Measurements from ENCODE around the gene ASIC4.

The ASIC4 gene

DNA sequence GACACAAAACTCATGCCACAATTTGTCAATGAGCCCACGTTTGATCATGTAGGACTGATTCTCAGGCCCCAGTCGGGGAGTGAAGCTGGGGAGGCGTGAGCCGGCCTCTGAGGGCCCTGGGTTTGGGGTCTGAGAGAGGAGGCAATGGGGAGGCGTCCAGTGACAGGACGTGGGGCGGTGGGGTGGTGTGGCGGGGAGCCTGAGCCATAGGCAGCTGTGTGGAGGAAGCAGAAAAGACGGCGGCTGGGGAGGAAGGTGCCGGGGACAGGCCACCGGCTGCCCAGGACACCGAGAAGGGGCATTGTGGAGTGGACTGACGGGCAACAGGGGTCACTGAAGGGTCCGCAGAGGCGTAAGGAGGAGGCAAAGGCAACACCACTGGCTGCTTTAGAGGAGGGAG, 22.1 kb downstream of the ASIC4 start:
- DNase-seq (ENCODE audit: low spot score), result no peak

- DNase-seq (ENCODE audit: low spot score), result no peak
Measured at GRCh38 chr2:219536967-219537366, 22.7 kb downstream of the ASIC4 start.

GRCh38 chr2:219537657-219538488, 23.6 kb downstream of the ASIC4 start:
- no peak for DNase-seq (ENCODE audit: low spot score)

DNA sequence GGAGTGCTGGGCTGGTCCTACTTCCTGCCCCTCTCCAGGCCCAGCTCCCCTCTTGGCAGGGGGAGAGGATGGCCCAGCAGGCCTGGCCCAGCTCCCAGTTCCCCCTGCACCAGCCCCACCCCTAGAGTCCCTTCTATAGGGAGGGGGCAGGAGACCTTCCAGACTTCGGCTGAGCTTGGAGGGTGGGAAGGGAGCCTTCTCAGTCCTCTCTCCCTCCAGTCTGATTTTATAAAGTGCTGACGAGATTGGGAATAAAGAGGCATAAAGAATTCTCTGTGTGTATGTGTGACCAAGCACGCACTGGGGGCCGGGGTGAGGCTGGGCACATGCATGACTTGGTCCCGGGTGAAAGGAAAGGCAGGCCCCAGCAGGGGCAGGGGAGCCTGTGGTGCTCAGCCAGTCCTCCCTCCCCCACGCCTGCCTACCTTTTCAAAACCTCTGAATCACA, 24.2 kb downstream of the ASIC4 start:
- no peak for DNase-seq (ENCODE audit: low spot score)

DNA sequence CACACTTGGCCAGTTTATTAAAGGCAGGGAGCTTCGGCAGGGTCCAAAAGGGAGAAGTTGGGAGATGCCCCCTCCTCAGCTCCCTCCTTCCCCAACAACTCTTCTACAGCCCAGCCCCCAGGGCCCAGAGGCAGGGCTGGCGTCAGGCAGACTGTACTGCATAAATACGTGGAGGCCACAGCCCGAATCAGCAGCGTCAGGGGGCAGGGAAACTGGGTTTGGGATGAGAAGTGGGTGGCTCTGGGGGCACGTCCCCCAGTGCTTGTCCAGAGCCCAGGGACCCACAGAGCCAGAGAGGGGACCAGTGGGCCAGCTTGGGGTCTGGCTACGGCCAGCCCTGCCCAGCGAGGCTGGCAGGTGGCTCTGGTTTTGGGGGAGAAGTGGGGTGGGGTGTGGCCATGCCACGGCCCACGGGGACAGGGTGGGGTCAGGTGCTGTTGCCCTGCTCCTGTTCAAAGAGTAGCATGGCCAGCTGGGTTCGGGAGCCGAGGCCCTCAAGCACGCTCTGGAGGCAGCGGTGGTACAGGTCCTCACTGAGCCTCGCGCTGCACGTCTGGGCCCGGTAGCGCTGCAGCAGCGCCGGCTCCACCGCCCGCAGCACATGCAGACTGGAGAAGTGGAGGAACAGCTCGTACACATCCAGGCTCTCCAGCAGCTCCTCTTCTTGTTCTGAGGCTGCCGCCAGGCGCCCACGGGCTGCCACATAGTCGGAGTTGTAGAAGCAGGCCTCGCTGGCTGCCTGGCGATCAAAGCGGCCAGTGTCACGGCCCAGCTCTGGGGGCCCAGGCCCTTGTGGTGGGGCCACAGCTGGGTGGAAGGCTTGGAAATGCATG, 24.9 kb downstream of the ASIC4 start:
- DNase-seq (ENCODE audit: low spot score), result no peak

- no peak for DNase-seq (ENCODE audit: low spot score)
Measured at GRCh38 chr2:219539926-219540678, 25.8 kb downstream of the ASIC4 start.

DNA sequence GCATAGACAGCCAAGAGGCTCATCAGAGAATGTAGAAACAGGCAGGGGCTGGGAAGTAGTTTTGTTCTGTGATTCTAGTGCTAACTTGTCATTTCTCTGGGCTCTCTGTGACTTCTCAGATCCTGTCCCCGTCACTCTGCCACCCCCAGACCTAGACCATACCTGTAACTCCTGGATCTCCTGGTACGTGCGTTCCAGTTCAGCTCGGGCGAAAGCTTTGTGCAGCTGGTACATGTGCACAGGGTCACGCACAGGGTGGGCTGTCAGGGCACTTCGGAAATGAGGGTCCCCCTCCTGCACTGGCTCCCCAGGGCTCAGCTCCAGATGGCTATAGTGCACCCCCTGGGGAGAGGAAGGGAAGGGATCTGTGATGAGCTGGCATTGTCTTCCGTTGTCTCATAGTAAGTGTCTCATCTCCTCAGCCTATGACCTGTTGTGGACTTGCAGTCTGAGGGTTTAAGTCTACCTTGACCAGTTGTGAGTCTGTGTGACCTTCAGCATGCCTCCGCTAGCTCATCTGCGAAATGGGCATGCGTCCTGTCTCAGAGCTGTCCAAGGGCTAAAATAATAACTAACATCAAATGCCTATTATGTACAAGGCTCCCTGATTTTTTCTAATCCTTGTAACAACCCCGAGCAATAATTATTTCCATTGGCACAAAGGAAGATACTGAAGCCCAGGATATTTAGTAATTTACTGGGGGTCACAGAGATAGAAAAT, 26.7 kb downstream of the ASIC4 start:
- no peak for DNase-seq (ENCODE audit: low spot score)

- DNase-seq (ENCODE audit: low spot score), result peak; percentile 56
Measured at GRCh38 chr2:219541611-219542180, 27.4 kb downstream of the ASIC4 start.

- no peak for DNase-seq (ENCODE audit: low spot score)
Measured at GRCh38 chr2:219542931-219543595, 28.8 kb downstream of the ASIC4 start.

GRCh38 chr2:219543596-219544358, 29.5 kb downstream of the ASIC4 start, which contains the start of the genes CHPF and TMEM198:
Gene CHPF, minus strand, starts transcription at chr2:219543809. Its CDS starts 271 bp downstream, at chr2:219543538.
Gene TMEM198, plus strand, starts transcription at chr2:219544028. Its CDS starts 700 bp downstream, at chr2:219544728.
- peak; percentile 99 for DNase-seq (ENCODE audit: low spot score)

GRCh38 chr2:219544567-219544966, 30.3 kb downstream of the ASIC4 start:
- DNase-seq (ENCODE audit: low spot score), result no peak

DNA sequence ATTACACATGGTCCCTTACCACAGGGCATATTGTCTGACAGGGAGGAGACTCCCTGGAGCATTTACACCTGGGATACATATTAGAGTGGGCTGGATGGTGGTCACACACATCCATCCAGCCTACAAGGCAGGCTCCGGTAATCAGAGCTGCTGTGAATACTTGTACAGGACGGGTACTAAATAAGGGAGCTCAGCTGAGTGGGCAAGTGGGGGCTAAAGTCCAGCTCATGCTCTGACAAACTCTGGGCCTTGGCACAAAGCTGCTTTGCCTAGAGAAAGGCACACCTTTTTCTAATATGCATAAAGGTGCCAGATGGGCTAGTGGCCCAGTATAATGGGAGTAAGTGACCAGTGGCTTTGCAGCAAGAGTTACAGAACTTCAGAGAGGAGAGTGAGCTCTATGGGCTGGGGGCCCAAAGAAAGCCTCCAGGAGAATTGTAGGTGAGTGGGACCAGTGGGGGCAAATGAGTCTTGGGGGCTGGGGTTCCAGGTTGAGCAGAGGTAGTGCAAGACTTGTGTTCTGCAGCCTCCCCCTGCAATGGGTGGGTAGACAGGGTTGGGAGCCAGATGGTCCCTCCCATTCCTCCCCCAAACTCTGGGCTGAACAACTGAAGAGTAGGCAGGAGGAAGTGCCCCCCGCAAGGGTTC, 31.1 kb downstream of the ASIC4 start:
- no peak for DNase-seq (ENCODE audit: low spot score)

- no peak for DNase-seq (ENCODE audit: low spot score)
Measured at GRCh38 chr2:219545943-219546352, 31.7 kb downstream of the ASIC4 start.

DNA sequence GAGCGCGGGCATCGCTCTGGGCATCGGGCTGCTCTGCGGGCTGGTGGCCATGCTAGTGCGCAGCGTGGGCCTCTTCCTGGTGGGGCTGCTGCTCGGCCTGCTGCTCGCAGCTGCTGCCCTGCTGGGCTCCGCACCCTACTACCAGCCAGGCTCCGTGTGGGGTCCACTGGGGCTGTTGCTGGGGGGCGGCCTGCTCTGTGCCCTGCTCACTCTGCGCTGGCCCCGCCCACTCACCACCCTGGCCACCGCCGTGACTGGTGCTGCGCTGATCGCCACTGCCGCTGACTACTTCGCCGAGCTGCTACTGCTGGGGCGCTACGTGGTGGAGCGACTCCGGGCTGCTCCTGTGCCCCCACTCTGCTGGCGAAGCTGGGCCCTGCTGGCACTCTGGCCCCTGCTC, 33.3 kb downstream of the ASIC4 start:
- no peak for DNase-seq (ENCODE audit: low spot score)

DNA sequence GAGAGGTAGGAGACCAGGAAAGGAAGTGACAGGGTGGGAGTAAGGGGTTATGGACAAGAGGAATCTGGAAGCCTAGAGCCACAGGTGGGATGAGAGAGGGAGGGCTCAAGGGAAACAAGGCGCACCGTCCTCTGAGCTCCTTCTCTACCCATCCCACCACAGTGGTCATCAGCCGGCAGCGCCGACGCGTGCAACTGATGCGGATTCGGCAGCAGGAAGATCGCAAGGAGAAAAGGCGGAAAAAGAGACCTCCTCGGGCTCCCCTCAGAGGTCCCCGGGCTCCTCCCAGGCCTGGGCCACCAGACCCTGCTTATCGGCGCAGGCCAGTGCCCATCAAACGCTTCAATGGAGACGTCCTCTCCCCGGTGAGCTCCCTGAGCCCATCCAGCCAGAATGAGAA, 34.7 kb downstream of the ASIC4 start:
- DNase-seq (ENCODE audit: low spot score), result no peak

GRCh38 chr2:219549619-219550018, 35.3 kb downstream of the ASIC4 start:
- no peak for DNase-seq (ENCODE audit: low spot score)

- no peak for DNase-seq (ENCODE audit: low spot score)
Measured at GRCh38 chr2:219551441-219552381, 37.4 kb downstream of the ASIC4 start.

Data from globus pallidus (tissue), 1 donor.